ENCODE measurements around the gene SAMD4B. TPM values are rescaled to one million over a fixed set of nuclear protein-coding genes. Genes with fewer than 3 reads are reported as not detected.

SAMD4B gene
- total RNA-seq, 1 donor from 2014 or later = 19.2 TPM

DNA sequence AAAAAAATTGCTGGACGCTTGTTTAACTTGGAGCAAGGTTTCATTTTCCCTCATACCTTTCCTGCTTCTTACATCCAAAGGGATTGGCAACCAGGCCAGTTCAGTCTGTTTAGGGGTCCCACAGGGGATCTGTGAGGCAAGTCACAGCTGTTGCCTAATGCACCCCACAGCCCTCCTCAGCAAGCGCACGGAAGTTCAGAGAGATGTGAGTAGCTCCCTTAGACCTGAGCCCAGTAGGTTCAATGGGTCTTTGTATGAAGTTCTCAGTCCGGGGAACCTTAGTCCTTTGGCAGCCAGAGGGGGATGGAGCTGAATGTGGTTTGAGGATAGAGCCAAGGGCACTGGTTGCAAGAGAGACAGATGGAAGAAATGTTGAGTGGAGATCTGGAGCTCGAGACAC, 13.0 kb downstream of the SAMD4B start:
- FAIRE-seq = no peak
- H3K36me3 ChIP-seq (ENCODE audit: control insufficient read depth, insufficient read depth, low read length) = peaks cover 25% of the 10 kb centered on the region

DNA sequence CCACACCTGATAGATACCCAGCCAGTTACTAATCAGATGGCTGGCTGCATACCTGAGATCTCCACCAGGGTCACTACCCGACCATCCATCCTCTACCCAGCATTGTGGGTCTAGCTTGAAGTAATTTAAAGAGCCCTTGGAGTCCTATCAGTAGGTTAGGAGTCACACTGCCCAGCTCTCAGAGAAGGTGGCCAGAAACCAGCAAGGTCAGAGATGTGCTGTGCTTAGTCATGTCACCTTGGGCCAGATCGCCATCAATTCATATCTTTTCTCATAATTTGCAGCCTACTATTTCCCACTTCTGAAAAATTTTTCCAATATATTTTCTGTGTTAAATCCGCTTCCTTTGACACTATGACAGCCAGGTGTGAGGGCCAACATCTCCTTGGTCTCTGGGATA, 13.9 kb downstream of the SAMD4B start:
- H3K4me3 ChIP-seq (ENCODE audit: low read depth, low read length) = no peak overlapping the region
- DNase-seq (ENCODE audit: low read depth) = no peak
- no peak for FAIRE-seq
- peaks cover 25% of the 10 kb centered on the region for H3K36me3 ChIP-seq (ENCODE audit: control insufficient read depth, insufficient read depth, low read length)
- TF ChIP-seq, protein P1, sequence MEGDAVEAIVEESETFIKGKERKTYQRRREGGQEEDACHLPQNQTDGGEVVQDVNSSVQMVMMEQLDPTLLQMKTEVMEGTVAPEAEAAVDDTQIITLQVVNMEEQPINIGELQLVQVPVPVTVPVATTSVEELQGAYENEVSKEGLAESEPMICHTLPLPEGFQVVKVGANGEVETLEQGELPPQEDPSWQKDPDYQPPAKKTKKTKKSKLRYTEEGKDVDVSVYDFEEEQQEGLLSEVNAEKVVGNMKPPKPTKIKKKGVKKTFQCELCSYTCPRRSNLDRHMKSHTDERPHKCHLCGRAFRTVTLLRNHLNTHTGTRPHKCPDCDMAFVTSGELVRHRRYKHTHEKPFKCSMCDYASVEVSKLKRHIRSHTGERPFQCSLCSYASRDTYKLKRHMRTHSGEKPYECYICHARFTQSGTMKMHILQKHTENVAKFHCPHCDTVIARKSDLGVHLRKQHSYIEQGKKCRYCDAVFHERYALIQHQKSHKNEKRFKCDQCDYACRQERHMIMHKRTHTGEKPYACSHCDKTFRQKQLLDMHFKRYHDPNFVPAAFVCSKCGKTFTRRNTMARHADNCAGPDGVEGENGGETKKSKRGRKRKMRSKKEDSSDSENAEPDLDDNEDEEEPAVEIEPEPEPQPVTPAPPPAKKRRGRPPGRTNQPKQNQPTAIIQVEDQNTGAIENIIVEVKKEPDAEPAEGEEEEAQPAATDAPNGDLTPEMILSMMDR (IDR thresholded peaks at IDR 0.05; ENCODE audit: insufficient read depth, low read length, severe bottlenecking) = no peak
- H3K27me3 ChIP-seq (ENCODE audit: control insufficient read depth, insufficient read depth, low read length) = no peaks in the 10 kb centered on the region

More for the DNA sequence above, 13.0 kb downstream of the SAMD4B start:
- no peak for DNase-seq (ENCODE audit: low read depth)
- Histone ChIP-seq H3K4me3 (ENCODE audit: low read depth, low read length) (no peak overlapping the region), H3K27me3 (ENCODE audit: control insufficient read depth, insufficient read depth, low read length) (no peaks in the 10 kb centered on the region)
- TF ChIP-seq, protein P1 (IDR thresholded peaks at IDR 0.05; ENCODE audit: insufficient read depth, low read length, severe bottlenecking) = no peak

DNA sequence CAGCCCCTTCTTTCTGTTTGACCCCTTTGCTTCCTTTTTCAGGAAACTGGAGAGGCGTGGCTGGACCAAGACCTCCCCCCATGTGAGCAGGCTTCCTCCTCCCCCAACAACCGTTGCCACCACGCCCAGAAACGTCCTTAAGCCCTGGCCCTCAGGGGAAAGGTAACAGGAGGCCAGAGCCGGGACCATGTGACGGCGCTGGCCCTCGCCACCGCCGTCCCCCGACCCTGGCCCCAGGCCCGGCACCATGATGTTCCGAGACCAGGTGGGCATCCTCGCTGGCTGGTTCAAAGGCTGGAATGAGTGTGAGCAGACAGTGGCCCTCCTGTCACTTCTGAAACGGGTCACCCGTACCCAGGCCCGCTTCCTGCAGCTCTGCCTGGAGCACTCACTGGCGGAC, 14.4 kb downstream of the SAMD4B start:
- Histone ChIP-seq H3K4me3 (ENCODE audit: low read depth, low read length) (no peak overlapping the region), H3K27me3 (ENCODE audit: control insufficient read depth, insufficient read depth, low read length) (no peaks in the 10 kb centered on the region), H3K36me3 (ENCODE audit: control insufficient read depth, insufficient read depth, low read length) (peaks cover 25% of the 10 kb centered on the region)
- DNase-seq (ENCODE audit: low read depth) = no peak
- TF ChIP-seq, protein P1 (IDR thresholded peaks at IDR 0.05; ENCODE audit: insufficient read depth, low read length, severe bottlenecking) = no peak
- FAIRE-seq = no peak

DNA sequence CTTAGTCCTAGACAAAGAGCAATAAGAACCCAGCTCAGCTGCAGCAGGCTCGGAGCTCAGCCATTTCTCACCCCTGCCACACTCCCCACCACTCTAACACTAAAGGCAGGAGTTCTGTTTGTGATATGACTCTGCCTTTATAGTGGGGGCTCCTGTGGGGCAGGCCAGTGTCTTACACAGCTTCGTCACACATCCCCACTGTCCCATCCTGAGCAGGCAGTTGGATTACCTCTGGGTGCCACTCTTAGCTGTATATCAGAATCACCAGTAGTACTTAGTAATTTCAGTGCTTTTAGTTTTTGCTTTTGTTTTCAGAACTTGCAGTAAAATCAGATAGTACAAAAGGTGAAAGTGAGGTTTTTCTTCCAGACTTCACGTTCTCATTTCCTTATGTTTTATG, 16.8 kb downstream of the SAMD4B start:
- H3K27me3 ChIP-seq (ENCODE audit: control insufficient read depth, insufficient read depth, low read length) = no peaks in the 10 kb centered on the region
- H3K4me3 ChIP-seq (ENCODE audit: low read depth, low read length) = no peak overlapping the region
- TF ChIP-seq, protein P1 (IDR thresholded peaks at IDR 0.05; ENCODE audit: insufficient read depth, low read length, severe bottlenecking) = no peak
- FAIRE-seq (no peak), DNase-seq (ENCODE audit: low read depth) (no peak)
- peaks cover 22% of the 10 kb centered on the region for H3K36me3 ChIP-seq (ENCODE audit: control insufficient read depth, insufficient read depth, low read length)

DNA sequence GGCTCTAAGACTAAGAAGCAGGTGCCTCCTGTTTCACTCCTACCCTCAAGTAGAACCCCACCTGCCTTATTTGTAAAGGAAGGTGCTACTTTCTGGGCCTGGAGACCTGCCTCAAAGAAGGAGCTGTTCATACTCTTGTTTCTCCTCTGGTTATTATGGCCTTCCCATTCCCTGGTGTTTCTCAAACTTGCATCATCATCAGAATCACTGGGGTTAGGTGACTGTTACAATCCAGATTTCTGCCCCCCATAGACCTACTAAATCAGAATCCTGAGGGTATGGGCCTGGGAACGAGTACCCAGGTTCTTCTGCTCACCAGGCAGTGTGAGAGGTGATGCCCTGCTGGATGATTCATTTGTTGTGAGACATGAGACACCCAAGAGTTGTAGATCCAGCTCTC, 18.4 kb downstream of the SAMD4B start:
- Histone ChIP-seq H3K36me3 (ENCODE audit: control insufficient read depth, insufficient read depth, low read length) (peaks cover 21% of the 10 kb centered on the region), H3K4me3 (ENCODE audit: low read depth, low read length) (no peak overlapping the region), H3K27me3 (ENCODE audit: control insufficient read depth, insufficient read depth, low read length) (no peaks in the 10 kb centered on the region)
- TF ChIP-seq, protein P1 (IDR thresholded peaks at IDR 0.05; ENCODE audit: insufficient read depth, low read length, severe bottlenecking) = no peak
- DNase-seq (ENCODE audit: low read depth) (no peak), FAIRE-seq (no peak)

All from bronchial epithelial cell (primary cell).